ENCODE results near the gene LSS. TPM values are rescaled to one million over a fixed set of nuclear protein-coding genes. Genes with fewer than 3 reads are reported as not detected.

Gene LSS
- total and polyA plus RNA-seq, 2 of the 8 experiments (the other 6 are each of a cell fraction or from before 2014, with no cell fraction given), result 96.1 to 123 TPM

DNA sequence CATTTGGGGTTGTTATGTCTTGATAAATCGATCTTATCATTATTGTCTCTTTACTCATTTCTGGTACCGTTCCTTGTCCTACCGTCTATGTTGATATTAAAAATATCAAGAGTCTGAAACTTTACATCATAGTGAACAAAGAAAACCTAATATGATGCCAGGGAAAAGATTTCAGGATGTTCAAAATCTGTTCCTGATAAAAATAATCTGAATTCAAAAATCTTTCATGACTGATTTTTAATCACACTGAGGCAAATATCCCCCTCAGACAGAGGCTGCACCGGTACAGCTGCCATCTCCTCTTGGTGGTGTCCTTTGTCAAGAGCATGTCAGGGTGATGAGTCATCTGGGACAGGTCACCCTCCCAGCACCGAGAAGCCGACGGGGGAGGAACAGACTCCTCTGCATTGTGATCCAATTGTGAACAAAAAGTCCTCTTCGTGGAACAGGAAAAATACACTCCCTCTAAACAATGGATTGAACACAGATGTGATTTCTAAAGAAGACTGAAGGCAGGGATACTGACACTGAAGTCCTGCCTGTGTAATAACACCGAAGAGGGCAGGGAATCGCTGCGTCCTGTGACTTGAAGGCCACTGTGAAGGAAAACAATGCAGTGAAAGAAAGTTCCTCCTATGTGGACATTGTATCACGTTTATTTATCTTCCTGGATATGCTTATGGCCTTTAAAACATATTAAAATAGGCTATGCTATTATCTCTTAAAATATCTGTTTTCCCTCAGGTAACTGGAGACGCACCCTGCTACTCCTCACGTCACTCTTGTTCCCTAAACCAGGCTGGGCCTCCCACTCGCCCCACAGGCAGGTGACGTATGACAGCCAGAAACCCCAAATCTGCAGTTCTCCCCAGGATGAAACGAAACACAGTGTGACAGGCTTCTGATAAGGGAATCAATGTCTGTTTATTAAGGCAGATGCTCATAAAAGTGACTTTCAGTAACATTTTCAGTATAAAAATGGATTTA is 40.1 kb downstream of the LSS start:
- no peak overlapping the region for H2BK120ac ChIP-seq (replicated peaks; ENCODE audit: low read depth, low read length)
- H2BK15ac ChIP-seq (ENCODE audit: low read length), result no peak overlapping the region
- no peak overlapping the region for H2BK5ac ChIP-seq (ENCODE audit: low read depth, low read length)
- no peaks in the 10 kb centered on the region for H3K9me3 ChIP-seq (ENCODE audit: insufficient read depth in 2 of 2, low read depth in 1 of 2, low read length in 1 of 2)
- no peak overlapping the region for H3K4me2 ChIP-seq (ENCODE audit: insufficient read depth in 1 of 2, low read depth in 2 of 2, low read length in 2 of 2)
- H3K23me2 ChIP-seq (ENCODE audit: low read depth, low read length), result peaks cover 8% of the 10 kb centered on the region
- H3K56ac ChIP-seq (replicated peaks; ENCODE audit: insufficient read length, low read depth, low read length), result no peak overlapping the region
- no peaks in the 10 kb centered on the region for H3K79me1 ChIP-seq (ENCODE audit: low read depth, low read length)
- 0 out of 2 replicates have a peak overlapping the region, but pooled peaks have one; percentile 50 for H2BK12ac ChIP-seq (ENCODE audit: low read depth, low read length)
- FAIRE-seq (no peak), DNase-seq (ENCODE audit: low read depth in 1 of 2, low spot score in 2 of 2) (no peak)
- H3K9ac ChIP-seq (replicated peaks in 1 of 4; ENCODE audit: extremely low read depth in 1 of 4, low read depth in 3 of 4, low read length in 3 of 4), result no peak overlapping the region
- POLR2A ChIA-PET (ENCODE audit: partially characterized antibody), result no interaction called here
- 74% methylated on average over 17 of the region's 17 CpGs; no CpG with 5 or more reads in 1 of the 2 experiments for WGBS, 2 experiments (ENCODE audit: extremely low coverage in 1 of 2, insufficient coverage in 1 of 2, insufficient read length in 1 of 2, insufficient replicate concordance in 2 of 2, low coverage in 1 of 2, low lambda C conversion rate in 2 of 2, missing lambda C conversion rate in 1 of 2)
- H3K23ac ChIP-seq (ENCODE audit: insufficient read length), result no peak overlapping the region
- H2AFZ ChIP-seq (ENCODE audit: low read length), result no peak overlapping the region
- H3K27me3 ChIP-seq (replicated peaks in 1 of 4; ENCODE audit: control insufficient read depth in 3 of 4, extremely low read depth in 1 of 4, insufficient read depth in 3 of 4, low read length in 3 of 4), result no peaks in the 10 kb centered on the region
- no peak overlapping the region for H3K4me3 ChIP-seq (ENCODE audit: extremely low read depth in 1 of 4, insufficient read depth in 2 of 4, low read depth in 3 of 4, low read length in 4 of 4)
- H3K36me3 ChIP-seq (ENCODE audit: control insufficient read depth in 2 of 4, insufficient read depth in 4 of 4, low read length in 3 of 4), result peaks cover 4 to 9% (median 6%) of the 10 kb centered on the region in 4 experiments; a peak in 6 of 8 replicates
- no peak overlapping the region for H4K8ac ChIP-seq (ENCODE audit: extremely low read depth, insufficient read depth, low read length)
- H3K4me1 ChIP-seq (replicated peaks in 1 of 4; ENCODE audit: control insufficient read depth in 3 of 4, insufficient read depth in 4 of 4, low read length in 3 of 4), result peaks cover 0 to 9% (median 0%) of the 10 kb centered on the region in 4 experiments; a peak in 3 of 7 replicates
- H3K18ac ChIP-seq (ENCODE audit: extremely low read depth, low read length), result no peak overlapping the region
- CTCF ChIA-PET (ENCODE audit: partially characterized antibody), result interaction anchor here (1.1 kb wide), 1 partner anchor 56 kb away, joined by 3 read pairs; no protein-coding TSS in a partner anchor
- peaks cover 2 to 12% of the 10 kb centered on the region in 2 experiments for H4K20me1 ChIP-seq (replicated peaks in 1 of 2; ENCODE audit: control insufficient read depth in 1 of 2, insufficient read depth in 2 of 2, low read length in 2 of 2)
- no peak overlapping the region for H4K5ac ChIP-seq (ENCODE audit: insufficient read length, low read depth, low read length)
- no peak overlapping the region for H4K91ac ChIP-seq (replicated peaks; ENCODE audit: insufficient read length, low read length)
- TF ChIP-seq YY1 (IDR thresholded peaks at IDR 0.05; ENCODE audit: low read depth, low read length) (no peak), JUND (IDR thresholded peaks at IDR 0.05; ENCODE audit: low read length) (peak; percentile 89)
- H3K27ac ChIP-seq (ENCODE audit: low read depth, low read length), result no peak overlapping the region
- H3K79me2 ChIP-seq (ENCODE audit: control insufficient read depth in 1 of 2, insufficient read depth in 2 of 2, low read length in 2 of 2), result no peaks in the 10 kb centered on the region
- no peak overlapping the region for H3K14ac ChIP-seq (ENCODE audit: insufficient read length)
- H3K4ac ChIP-seq (replicated peaks; ENCODE audit: insufficient read length, low read depth, low read length), result no peak overlapping the region
- H2AK5ac ChIP-seq (ENCODE audit: low read depth, low read length), result no peak overlapping the region
- H2BK20ac ChIP-seq (ENCODE audit: low read length), result no peak overlapping the region

Measured in H1 (cell line).